Activated CD4-positive, alpha-beta T cell treated with anti-CD3 and anti-CD28 coated beads, Interleukin-2, amount 50 U/mL, for 24 hours (primary cell): Measurements from ENCODE around the gene FAM184A.
A peak's percentile ranks its signal among the peaks of the same experiment; 100 is the strongest.

Experiments
- DNase-seq, 2 donors: peaks; one replicate each; pipeline ENCODE4 v3.0.0-alpha.2; 2020; ENCODE audit warnings: low read depth in 1 of 2, low spot score in 1 of 2

The FAM184A gene

DNA sequence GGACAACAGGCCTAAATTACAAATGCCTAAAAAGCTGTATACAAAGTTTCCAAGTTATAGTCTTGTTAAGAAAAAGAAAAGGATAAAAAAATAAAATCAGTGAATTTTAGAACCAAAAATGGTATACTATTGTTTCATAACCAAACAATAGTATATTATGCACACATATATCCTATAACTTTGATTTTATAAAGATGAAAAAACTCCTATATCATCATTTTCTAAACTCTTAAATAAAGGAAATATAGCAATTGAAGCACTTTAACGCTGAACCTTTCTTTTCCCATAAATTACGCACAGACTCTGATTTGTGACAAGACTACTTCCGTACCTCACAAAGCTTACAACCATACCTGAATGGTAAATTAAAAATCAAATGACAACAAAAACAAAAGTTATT lies 107.6 kb downstream of the FAM184A start:
- no peak for DNase-seq

DNA sequence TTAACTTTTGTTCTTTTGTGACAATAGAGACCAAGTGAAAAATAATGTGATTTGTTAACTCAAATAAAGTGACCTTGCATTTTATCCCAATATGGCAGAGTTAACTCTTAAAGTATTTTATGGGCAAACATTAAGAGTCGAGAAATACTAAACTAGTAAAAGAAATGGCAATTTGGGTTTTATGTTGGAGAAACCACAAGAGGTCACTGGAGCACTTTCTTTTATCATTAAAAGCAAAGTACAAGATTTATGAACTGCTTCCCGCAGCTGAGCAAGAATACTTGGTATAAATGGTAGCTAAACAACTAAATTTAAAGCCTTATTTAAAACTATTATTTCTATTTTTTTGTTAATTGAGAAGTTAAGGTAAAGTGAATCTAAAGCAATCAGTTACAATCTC lies 110.0 kb downstream of the FAM184A start:
- DNase-seq = no peak

GRCh38 chr6:118967239-118967638 lies 111.2 kb downstream of the FAM184A start:
- DNase-seq = no peak

DNA sequence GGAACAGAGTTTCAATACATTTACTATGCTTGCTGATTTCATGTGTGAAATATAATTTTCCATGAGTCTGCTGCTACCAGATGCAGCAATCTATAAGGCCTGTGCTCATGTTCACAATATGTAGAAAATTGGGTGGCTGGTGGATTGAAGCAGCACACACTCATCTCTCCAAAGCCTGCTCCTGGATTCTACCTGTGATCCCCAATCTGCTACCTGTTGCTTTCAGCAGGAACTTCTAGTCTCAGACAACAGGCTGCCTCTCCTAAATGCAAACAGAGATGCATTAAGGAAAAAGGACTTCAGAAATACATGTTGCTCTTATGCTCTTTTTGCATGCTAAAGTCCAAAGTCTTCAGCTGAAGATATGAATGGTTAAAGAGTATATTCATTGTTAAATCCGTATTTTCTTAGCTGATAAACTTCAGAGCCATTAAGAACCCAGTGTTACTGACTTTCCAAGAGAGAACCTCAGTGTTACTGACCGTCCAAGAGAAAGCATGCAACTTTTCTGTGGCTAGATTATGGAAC lies 112.6 kb downstream of the FAM184A start:
- no peak for DNase-seq

DNA sequence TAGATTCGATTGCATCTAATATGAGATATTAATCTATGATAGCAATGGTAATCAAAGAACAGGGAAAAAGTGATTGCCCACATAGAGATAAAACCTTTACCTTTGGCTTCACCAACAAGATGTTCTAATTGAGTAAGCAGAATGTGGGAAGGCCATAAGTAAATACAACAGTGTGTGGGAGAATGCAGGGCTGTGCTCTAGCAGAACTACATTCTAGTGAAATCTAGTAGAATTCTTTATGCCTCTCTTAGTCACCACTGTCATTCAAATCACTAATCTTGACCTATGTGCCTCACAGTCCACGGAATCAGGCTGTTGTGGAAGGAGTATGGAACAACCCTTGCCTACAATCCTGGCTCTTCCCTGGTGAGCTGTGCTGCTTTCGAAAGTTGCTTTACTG lies 113.1 kb downstream of the FAM184A start:
- DNase-seq = no peak

- no peak for DNase-seq
These were observed 115.5 kb downstream of the FAM184A start for GRCh38 chr6:118963003-118963402.

GRCh38 chr6:118959903-118960302 lies 118.6 kb downstream of the FAM184A start:
- no peak for DNase-seq

GRCh38 chr6:118953391-118953790 lies 125.1 kb downstream of the FAM184A start:
- DNase-seq = no peak

- DNase-seq = no peak
These were observed 125.8 kb downstream of the FAM184A start for GRCh38 chr6:118952683-118953082.

GRCh38 chr6:118945217-118945616 lies 133.2 kb downstream of the FAM184A start:
- DNase-seq = no peak

DNA sequence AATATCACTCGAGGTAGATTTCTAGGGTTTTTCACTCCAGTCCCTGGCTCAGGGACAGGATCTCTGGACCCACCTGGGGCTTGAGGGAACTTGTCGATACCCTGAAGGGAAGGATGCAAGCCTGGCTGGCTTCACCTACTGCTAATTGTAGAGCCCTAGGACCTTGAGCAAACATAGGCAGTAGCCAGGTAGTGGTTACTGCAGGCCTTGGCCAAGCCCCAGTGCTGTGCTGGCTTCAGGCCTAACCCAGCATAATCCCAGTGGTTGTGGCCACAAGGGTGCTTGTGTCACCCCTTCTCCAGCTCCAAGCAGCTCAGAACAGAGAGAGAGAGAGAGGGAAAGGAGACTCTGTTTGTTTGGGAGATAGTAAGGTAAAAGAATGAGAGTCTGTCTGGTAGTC lies 137.7 kb downstream of the FAM184A start:
- DNase-seq = no peak

DNA sequence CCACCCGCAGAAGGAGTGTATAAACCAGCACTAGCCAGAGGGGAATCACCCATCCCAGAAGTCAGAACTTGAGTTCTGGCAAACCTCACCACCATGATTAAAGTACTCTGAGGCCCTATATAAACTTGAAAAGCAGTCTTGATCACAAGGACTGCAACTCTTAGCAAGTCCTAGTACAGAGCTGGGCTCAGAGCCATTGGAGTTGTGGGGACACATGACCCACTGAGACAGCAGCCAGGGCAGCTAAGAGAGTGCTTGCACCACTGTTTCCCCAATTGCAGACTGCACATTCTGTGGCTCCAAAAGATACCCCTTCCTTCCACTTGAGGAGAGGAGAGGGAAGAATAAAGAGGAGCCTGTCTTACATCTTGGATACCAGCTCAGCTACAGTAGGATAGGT lies 138.8 kb downstream of the FAM184A start:
- no peak for DNase-seq

DNA sequence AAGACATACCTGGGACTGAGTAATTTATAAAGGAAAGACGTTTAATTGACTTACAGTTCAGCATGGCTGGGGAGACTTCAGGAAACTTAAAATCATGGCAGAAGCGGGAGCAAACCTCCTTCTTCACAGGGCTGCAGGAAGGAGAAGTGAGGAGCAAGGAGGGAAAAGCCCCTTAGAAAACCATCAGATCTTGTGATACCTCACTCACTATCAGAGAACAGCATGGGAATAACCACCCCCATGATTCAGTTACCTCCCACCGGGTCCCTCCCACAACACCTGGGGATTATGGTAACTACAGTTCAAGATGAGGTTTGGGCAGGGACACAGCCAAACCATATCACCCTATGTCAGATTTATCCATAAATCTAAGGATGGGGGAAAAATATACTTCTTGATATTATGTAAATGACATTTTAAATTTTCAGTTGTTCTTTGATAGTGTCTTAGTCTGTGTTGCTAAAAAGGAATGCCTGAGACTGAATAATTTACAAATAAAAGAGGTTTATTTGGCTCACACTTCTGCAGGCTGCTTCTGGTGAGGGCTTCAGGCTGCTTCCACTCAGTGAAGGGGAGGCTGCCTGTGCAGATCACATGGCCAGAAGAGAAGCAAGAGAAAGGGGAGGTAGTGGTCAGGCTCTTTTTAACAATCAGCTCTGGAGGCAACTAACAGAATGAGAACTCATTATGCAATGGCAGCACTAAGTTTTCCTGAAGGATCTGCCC lies 142.3 kb downstream of the FAM184A start:
- no peak for DNase-seq

DNA sequence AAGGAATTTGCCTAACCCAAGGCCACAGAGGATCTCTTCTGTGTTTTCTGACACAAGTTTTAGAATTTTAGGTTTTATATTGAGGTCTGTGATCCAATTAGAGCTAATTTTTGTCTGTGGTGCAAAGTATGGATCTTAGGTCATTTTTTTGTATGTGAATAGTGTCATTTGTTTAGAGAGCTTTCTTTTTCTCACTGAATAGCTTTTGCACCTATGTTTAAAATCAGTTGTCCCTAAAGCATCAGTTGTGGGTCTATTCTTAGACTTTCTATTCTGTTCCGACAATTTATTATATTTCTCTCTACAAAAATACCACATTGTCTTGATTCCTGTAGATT lies 143.2 kb downstream of the FAM184A start:
- DNase-seq = no peak

- DNase-seq = peak; percentile 73 to 76
These were observed 143.8 kb downstream of the FAM184A start, which contains the start of gene MCM9 for GRCh38 chr6:118934461-118935330. TSS of gene MCM9 (minus strand) at chr6:118935159. CDS start at chr6:118931723, 3,436 bp downstream.

- DNase-seq = no peak
These were observed 144.5 kb downstream of the FAM184A start for GRCh38 chr6:118933855-118934460.

GRCh38 chr6:118932421-118932820 lies 146.0 kb downstream of the FAM184A start:
- DNase-seq = no peak

GRCh38 chr6:118931436-118931835 lies 147.0 kb downstream of the FAM184A start:
- no peak for DNase-seq

DNA sequence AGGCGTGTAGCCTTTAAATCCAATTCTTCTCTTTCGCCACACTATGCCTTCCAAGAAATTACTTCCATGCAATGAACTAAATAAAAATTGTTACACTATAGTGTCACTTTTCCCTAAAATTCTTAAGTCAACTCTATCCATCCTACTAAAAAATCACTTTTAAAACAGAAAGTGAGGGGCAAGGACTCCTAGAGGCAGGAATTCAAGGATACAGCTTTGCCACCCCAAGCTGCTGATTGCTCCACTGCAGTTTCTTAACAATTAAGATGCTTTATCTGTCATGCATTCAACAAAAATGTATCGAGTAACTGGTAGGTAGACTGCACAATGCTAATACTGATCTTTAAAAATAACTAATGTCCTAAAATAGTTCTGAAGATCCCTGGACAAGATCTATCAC lies 147.8 kb downstream of the FAM184A start:
- no peak for DNase-seq

DNA sequence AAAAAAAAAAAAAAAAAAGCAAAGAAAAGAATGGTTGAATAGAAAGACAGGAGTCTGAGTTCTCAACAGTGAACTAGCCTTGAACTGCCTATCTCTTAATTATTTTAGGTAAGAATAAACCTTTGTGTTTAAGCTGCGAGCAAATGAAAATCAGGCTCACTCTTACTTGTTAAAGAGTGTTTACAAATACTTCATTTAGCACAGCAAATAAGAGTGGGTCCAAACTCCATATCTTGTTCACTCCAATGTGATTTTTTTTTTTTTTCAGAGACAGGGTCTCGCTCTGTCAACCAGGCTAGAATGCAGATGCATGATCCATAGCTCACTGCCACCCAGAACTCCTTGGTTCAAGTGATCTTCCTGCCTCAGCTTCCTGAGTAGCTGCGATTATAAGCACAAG lies 155.4 kb downstream of the FAM184A start:
- DNase-seq = no peak

DNA sequence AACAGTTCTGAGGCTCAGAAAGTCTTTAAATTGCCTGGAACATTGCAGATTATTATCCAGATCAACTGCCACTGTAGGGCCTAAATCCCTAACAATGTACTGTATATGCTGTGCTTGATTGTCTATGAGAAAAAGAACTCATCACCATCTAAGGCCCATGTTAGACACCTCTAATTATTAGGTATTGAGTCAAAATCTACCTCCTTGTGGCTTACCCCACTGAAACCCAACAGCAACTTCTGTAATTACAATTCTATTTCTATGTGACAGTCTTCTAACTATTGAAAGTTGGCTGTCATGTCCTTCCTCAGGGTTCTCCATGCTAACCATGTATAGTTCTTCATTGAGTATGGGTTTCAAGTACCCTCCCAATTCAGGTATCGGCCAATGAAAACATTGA lies 157.4 kb downstream of the FAM184A start:
- DNase-seq = no peak

- DNase-seq = no peak
These were observed 160.1 kb downstream of the FAM184A start for GRCh38 chr6:118918329-118918725.
